Breast epithelium (tissue), 4 donors: Measurements from ENCODE around the gene CHST8. TPM values are rescaled to one million over a fixed set of nuclear protein-coding genes. Genes with fewer than 3 reads are reported as not detected.

Experiments
- DNase-seq, 2 donors: peaks; one replicate each; pipeline ENCODE4 v3.0.0-alpha.2; 2019; ENCODE audit warnings: low spot score in 2 of 2
- H3K27ac ChIP-seq, 2 donors: fragments of 200-600 bp; sonication (generic) in 1 of 2; one replicate each; pipeline ENCODE4 v1.5.1; 2016 to 2019; ENCODE audit warnings: mild to moderate bottlenecking in 1 of 2
- H3K27me3 ChIP-seq, 2 donors: fragments of 200-600 bp; sonication (generic) in 1 of 2; one replicate each; pipeline versions ENCODE4 v1.5.1 to v1.6.0; 2017 to 2019; ENCODE audit warnings: control low read depth in 1 of 2, mild to moderate bottlenecking in 1 of 2
- H3K36me3 ChIP-seq: fragments of 200-600 bp; one replicate; pipeline ENCODE4 v1.5.1; 2019
- H3K4me1 ChIP-seq, 2 donors: fragments of 200-600 bp; sonication (generic); one replicate each; pipeline ENCODE4 v1.5.1; 2016 to 2019; ENCODE audit warnings: control low read depth in 1 of 2
- H3K4me3 ChIP-seq, 3 donors: fragments of 200-600 bp; sonication (generic); 1 replicate in 2 of 3; 2 replicates in 1 of 3; pipeline ENCODE4 v1.5.1; 2016 to 2019; ENCODE audit warnings: mild to moderate bottlenecking in 3 of 3, moderate library complexity in 2 of 3
- H3K9me3 ChIP-seq, 2 donors: fragments of 200-600 bp; sonication (generic) in 1 of 2; one replicate each; pipeline ENCODE4 v1.5.1; 2016 to 2019; ENCODE audit warnings: control low read depth in 1 of 2
- POLR2A ChIP-seq: fragments of 450-650 bp; IDR thresholded peaks from one replicate; pipeline ENCODE4 v1.6.1; 2016; ENCODE audit warnings: antibody characterized with exemption, mild to moderate bottlenecking, moderate library complexity
- POLR2AphosphoS5 ChIP-seq, 3 donors: sonication (generic); formaldehyde crosslinking; IDR thresholded peaks; one replicate each; pipeline ENCODE4 v1.6.1; 2017; ENCODE audit warnings: antibody characterized with exemption in 3 of 3
- intact Hi-C: fragments of 100-400 bp; cut with DNase I; formaldehyde crosslinking; loops from one replicate; pipeline ENCODE4 v1.15.1; 2023; ENCODE audit warnings: low total_unique reads
- total RNA-seq, 3 donors: library from RNA; depleted of rRNA; stranded (reverse); fragments of >200 nt; gene quantifications; one replicate each; pipeline ENCODE4 v1.1.0, GENCODE V29; 2016
- TF ChIP-seq, protein P1 (sequence below), 3 donors: fragments of 450-650 bp; IDR thresholded peaks; one replicate each; pipeline ENCODE4 v1.5.1; 2016 to 2017; ENCODE audit warnings: antibody characterized with exemption in 3 of 3, mild to moderate bottlenecking in 3 of 3, moderate library complexity in 3 of 3

CHST8 gene
- total RNA-seq, 3 donors from 2014 or later, result 0.16 to 14.1 (median 1.6) TPM

DNA sequence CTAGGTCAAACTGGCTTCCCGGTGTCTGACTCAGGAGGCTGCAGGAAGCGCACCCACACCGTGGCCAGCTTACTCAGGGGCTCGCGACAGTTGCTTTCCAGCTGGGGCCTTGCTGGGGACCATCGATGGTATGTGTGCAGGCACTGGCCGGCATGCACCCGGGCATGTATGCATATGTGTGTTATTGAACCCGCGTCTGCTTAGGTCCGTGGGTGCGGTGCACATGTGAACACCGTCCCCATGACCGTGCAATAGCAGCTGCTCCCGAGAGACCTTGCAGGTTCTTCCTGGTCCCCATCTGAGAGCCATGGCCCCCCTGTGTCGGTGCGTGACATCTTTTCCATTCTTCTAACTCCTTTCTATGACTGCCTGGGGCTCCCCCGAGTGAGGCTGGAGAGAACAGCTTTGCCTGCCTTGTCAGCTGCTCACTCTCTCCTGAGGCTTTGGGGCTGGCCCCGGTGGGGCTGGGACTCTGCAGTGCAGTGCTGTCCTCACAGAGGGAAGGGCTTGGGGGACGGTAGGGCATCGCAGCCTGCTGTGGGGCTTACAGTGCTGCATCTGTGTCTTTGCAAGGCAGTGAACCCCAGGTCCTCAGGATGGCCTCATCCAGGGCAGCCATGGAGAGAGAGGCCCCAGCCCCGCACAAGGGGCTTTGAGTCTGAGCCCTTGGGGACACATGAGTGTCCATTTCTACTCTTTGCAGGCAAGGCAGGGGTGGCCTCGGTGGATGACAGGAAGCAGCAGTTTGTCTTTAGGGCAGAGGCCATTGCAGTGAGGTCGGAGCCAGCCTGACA lies 65.1 kb downstream of the CHST8 start:
- H3K27me3 ChIP-seq, result peaks cover 0 to 78% of the 10 kb centered on the region in 2 donors
- H3K36me3 ChIP-seq, result no peaks in the 10 kb centered on the region
- H3K27ac ChIP-seq, result no peak overlapping the region
- intact Hi-C loops, result no loop called here
- H3K9me3 ChIP-seq, result no peaks in the 10 kb centered on the region
- DNase-seq, result peak in 1 of 2 donors; percentile 40
- H3K4me3 ChIP-seq, result no peak overlapping the region
- H3K4me1 ChIP-seq, result no peaks in the 10 kb centered on the region
- no peak for TF ChIP-seq POLR2AphosphoS5 (IDR thresholded peaks at IDR 0.05)
- no peak for TF ChIP-seq POLR2A
- TF ChIP-seq, protein P1, sequence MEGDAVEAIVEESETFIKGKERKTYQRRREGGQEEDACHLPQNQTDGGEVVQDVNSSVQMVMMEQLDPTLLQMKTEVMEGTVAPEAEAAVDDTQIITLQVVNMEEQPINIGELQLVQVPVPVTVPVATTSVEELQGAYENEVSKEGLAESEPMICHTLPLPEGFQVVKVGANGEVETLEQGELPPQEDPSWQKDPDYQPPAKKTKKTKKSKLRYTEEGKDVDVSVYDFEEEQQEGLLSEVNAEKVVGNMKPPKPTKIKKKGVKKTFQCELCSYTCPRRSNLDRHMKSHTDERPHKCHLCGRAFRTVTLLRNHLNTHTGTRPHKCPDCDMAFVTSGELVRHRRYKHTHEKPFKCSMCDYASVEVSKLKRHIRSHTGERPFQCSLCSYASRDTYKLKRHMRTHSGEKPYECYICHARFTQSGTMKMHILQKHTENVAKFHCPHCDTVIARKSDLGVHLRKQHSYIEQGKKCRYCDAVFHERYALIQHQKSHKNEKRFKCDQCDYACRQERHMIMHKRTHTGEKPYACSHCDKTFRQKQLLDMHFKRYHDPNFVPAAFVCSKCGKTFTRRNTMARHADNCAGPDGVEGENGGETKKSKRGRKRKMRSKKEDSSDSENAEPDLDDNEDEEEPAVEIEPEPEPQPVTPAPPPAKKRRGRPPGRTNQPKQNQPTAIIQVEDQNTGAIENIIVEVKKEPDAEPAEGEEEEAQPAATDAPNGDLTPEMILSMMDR (IDR thresholded peaks at IDR 0.05), result no peak

DNA sequence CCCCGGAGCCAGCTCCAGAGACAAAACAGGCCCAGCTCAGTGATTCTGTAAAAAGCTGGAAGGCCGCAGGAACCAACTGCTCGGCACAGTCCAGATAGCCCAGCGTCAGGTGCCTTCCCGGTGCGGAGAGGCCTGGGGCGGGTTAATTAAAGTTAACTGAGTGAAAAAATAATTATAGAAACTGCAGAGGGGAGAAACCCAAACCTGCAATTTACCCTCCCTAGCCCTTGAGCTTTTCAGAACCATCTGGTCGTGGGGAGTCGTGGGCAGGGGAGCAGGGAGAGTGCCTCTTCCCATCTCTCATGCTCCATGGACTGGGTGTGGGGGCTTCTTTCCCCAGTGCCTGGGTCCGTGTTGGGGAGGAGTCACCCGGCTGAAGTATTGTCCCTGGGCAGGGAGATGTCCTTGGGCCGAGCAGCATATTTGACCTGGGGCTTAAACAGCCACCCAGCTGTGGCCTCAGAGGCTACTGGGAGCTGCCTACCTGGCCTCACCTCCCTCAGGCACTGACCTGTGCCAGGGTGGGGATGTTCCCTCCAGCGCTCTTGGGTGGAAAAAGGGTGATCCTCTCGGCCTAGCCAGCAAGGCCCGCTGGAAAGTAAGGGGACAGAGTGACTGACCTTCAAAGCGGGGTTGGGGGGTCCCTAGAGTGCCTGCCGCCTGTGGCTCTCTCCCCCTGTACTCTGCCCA lies 65.9 kb downstream of the CHST8 start:
- TF ChIP-seq POLR2AphosphoS5 (IDR thresholded peaks at IDR 0.05) (no peak), POLR2A (no peak)
- TF ChIP-seq, protein P1 (IDR thresholded peaks at IDR 0.05), result no peak
- no peaks in the 10 kb centered on the region for H3K4me1 ChIP-seq
- H3K36me3 ChIP-seq, result no peaks in the 10 kb centered on the region
- no peak overlapping the region for H3K4me3 ChIP-seq
- no peaks in the 10 kb centered on the region for H3K9me3 ChIP-seq
- intact Hi-C loops, result no loop called here
- DNase-seq, result peak in 1 of 2 donors; percentile 39
- H3K27ac ChIP-seq, result no peak overlapping the region
- peaks cover 0 to 74% of the 10 kb centered on the region in 2 donors for H3K27me3 ChIP-seq

DNA sequence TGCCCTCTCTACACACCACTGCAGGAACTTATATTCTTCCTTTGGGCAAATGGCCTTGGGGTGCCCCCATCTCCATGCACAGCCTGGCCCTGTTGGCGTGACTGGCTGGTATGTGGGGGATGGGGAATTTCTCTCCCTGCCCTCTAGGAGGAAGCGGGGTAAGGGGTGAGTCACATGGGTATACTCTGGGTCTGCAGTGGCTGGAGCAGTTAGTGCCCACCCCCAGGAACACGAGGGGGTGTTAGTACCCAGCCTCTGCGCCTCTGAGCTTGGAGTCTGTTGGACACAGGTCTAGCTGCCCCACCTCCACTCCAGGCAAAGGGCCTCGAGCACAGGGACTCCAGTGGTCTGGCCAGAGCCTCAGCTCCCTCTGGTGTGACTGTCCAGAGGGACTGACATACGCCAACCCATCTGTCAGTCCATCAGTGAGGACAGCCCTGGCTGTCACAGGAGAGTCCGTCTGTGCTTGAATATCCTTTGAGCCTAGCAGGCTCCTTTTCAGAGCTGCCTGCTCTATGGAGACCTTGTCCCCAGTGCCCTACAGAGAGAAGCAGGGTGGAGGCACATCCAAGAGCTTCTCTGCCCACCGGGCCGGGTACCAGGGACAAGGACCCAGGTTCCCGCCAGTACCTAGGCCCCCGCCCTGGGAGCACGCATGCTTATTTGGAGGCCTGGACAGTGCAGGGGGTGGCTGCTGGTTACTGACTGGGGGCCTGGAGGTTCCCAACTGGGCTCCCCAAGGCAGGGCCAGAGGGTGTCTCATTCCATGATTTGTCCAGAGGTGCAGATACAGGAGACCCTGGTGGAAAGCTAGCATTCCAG lies 66.6 kb downstream of the CHST8 start:
- H3K4me3 ChIP-seq, result no peak overlapping the region
- TF ChIP-seq, protein P1 (IDR thresholded peaks at IDR 0.05), result no peak
- TF ChIP-seq POLR2AphosphoS5 (IDR thresholded peaks at IDR 0.05), result no peak
- no peak for TF ChIP-seq POLR2A
- DNase-seq, result peak in 1 of 2 donors; percentile 34
- no peak overlapping the region for H3K27ac ChIP-seq
- no peaks in the 10 kb centered on the region for H3K4me1 ChIP-seq
- H3K9me3 ChIP-seq, result no peaks in the 10 kb centered on the region
- no peaks in the 10 kb centered on the region for H3K36me3 ChIP-seq
- peaks cover 0 to 67% of the 10 kb centered on the region in 2 donors for H3K27me3 ChIP-seq
- intact Hi-C loops, result no loop called here

DNA sequence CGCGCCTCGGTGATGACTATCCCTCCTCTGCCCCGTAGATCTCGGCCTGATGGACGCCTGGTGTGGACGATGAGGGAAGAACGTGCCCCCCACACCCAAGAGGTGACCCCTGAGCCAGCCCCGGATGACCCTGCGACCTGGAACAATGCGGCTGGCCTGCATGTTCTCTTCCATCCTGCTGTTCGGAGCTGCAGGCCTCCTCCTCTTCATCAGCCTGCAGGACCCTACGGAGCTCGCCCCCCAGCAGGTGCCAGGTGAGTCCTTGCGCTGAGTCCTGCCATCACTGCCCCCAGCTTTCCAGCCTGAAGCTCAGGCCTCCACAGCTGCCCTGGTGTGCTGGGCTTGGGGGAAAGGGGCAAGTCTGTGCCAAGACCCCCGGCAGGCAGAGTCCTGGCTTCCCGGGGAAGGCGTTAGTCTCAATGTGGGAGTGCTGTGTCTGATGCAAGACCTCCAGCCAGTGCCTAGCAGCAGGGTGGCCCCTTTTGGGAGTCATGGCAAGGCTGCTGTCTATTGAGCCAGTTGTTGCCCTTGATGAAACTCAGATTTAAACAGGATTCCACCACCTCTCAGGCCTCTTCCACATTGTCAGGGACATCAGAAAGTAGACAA lies 67.5 kb downstream of the CHST8 start:
- H3K4me1 ChIP-seq, result no peaks in the 10 kb centered on the region
- intact Hi-C loops, result no loop called here
- no peak for TF ChIP-seq POLR2A
- TF ChIP-seq, protein P1 (IDR thresholded peaks at IDR 0.05), result no peak
- no peak overlapping the region for H3K27ac ChIP-seq
- no peaks in the 10 kb centered on the region for H3K36me3 ChIP-seq
- DNase-seq, result peak in 1 of 2 donors; percentile 49
- no peaks in the 10 kb centered on the region for H3K9me3 ChIP-seq
- no peak overlapping the region for H3K4me3 ChIP-seq
- H3K27me3 ChIP-seq, result peaks cover 0 to 58% of the 10 kb centered on the region in 2 donors
